Measurements from ENCODE around the gene NR6A1. TPM values are rescaled to one million over a fixed set of nuclear protein-coding genes. Genes with fewer than 3 reads are reported as not detected.

Gene NR6A1
- total RNA-seq, 1 experiment from 2014 or later, result 0.91 TPM

DNA sequence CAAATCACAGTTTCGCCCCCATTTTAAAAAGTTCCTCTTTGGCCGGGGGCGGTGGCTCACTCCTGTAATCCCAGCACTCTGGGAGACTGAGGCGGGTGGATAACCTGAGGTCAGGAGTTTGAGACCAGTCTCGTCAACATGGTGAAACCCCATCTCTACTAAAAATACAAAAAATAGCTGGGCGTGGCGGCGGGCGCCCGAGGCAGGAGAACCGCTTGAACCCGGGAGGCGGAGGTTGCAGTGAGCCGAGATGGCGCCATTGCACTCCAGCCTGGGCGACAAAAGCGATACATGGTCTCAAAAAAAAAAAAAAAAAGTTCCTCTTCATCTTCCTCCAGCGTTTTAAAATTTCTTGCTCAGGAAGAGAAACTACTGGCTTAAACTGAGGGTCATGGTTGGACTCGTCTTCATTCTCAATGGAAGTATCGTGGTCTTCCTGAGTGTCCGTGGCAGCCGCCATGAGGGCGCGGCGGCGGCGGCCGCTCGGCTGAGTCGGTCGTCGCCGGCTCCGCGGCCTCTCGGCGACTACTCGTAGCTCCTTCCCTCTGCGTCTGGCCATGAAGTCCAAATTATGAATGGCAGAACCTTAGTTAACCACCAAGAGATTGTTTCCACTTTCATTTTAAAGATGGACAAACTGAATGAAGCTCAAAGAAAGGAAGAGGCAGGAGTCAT, 171.9 kb downstream of the NR6A1 start:
- no TSS peak for BruUV-seq (replicated peaks)
- DNase-seq (ENCODE audit: unreplicated experiment), result no peak
- ChIA-PET CTCF (interaction anchor here (0.9 to 2.5 kb wide), 2 partner anchors 18 to 113 kb away, joined by 4 to 9 read pairs; no protein-coding TSS in a partner anchor), POLR2A (interaction anchor here (1.8 kb wide), 1 partner anchor 48 kb away, joined by 5 read pairs; no protein-coding TSS in a partner anchor)
- peaks cover 14% of the 10 kb centered on the region for H3K4me1 Mint-ChIP-seq (ENCODE audit: insufficient read depth, unreplicated experiment)
- H3K27me3 Mint-ChIP-seq (ENCODE audit: insufficient read depth, unreplicated experiment), result no peaks in the 10 kb centered on the region
- no peak overlapping the region for H3K27ac Mint-ChIP-seq (ENCODE audit: low read depth, unreplicated experiment)
- no peak overlapping the region for H3K4me3 Mint-ChIP-seq (ENCODE audit: unreplicated experiment)
- intact Hi-C loops (cut with micrococcal nuclease), result no loop called here
- no peaks in the 10 kb centered on the region for H3K9me3 Mint-ChIP-seq (ENCODE audit: unreplicated experiment)
- TF ChIP-seq, protein P1, sequence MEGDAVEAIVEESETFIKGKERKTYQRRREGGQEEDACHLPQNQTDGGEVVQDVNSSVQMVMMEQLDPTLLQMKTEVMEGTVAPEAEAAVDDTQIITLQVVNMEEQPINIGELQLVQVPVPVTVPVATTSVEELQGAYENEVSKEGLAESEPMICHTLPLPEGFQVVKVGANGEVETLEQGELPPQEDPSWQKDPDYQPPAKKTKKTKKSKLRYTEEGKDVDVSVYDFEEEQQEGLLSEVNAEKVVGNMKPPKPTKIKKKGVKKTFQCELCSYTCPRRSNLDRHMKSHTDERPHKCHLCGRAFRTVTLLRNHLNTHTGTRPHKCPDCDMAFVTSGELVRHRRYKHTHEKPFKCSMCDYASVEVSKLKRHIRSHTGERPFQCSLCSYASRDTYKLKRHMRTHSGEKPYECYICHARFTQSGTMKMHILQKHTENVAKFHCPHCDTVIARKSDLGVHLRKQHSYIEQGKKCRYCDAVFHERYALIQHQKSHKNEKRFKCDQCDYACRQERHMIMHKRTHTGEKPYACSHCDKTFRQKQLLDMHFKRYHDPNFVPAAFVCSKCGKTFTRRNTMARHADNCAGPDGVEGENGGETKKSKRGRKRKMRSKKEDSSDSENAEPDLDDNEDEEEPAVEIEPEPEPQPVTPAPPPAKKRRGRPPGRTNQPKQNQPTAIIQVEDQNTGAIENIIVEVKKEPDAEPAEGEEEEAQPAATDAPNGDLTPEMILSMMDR (IDR thresholded peaks at IDR 0.05; ENCODE audit: unreplicated experiment), result no peak
- no peaks in the 10 kb centered on the region for H3K36me3 Mint-ChIP-seq (ENCODE audit: insufficient read depth, unreplicated experiment)

- POLR2A ChIA-PET, result no interaction called here
- BruUV-seq (replicated peaks), result no TSS peak
Observed at GRCh38 chr9:124598048-124598447, 173.1 kb downstream of the NR6A1 start.

GRCh38 chr9:124596172-124596839, 174.8 kb downstream of the NR6A1 start:
- no peaks in the 10 kb centered on the region for H3K4me1 Mint-ChIP-seq (ENCODE audit: insufficient read depth, unreplicated experiment)
- no peaks in the 10 kb centered on the region for H3K36me3 Mint-ChIP-seq (ENCODE audit: insufficient read depth, unreplicated experiment)
- H3K4me3 Mint-ChIP-seq (ENCODE audit: unreplicated experiment), result no peak overlapping the region
- no peak overlapping the region for H3K27ac Mint-ChIP-seq (ENCODE audit: low read depth, unreplicated experiment)
- no peaks in the 10 kb centered on the region for H3K9me3 Mint-ChIP-seq (ENCODE audit: unreplicated experiment)
- intact Hi-C loops (cut with micrococcal nuclease), result no loop called here
- no peaks in the 10 kb centered on the region for H3K27me3 Mint-ChIP-seq (ENCODE audit: insufficient read depth, unreplicated experiment)
- ChIA-PET POLR2A (interaction anchor here (1.2 to 1.4 kb wide), 2 partner anchors 11 to 33 kb away, joined by 3 to 5 read pairs; no protein-coding TSS in a partner anchor), CTCF (interaction anchor here (1.5 to 3.6 kb wide), 4 partner anchors 18 to 175 kb away, joined by 4 to 18 read pairs (median 9); partner anchors contain the start of gene NR6A1)
- DNase-seq (ENCODE audit: unreplicated experiment), result no peak
- TF ChIP-seq, protein P1 (IDR thresholded peaks at IDR 0.05; ENCODE audit: unreplicated experiment), result no peak
- no TSS peak for BruUV-seq (replicated peaks)

More at GRCh38 chr9:124598048-124598447, 173.1 kb downstream of the NR6A1 start:
- Mint-ChIP-seq H3K27me3 (ENCODE audit: insufficient read depth, unreplicated experiment) (no peaks in the 10 kb centered on the region), H3K27ac (ENCODE audit: low read depth, unreplicated experiment) (no peak overlapping the region), H3K4me3 (ENCODE audit: unreplicated experiment) (no peak overlapping the region), H3K36me3 (ENCODE audit: insufficient read depth, unreplicated experiment) (no peaks in the 10 kb centered on the region), H3K4me1 (ENCODE audit: insufficient read depth, unreplicated experiment) (peaks cover 10% of the 10 kb centered on the region), H3K9me3 (ENCODE audit: unreplicated experiment) (no peaks in the 10 kb centered on the region)
- DNase-seq (ENCODE audit: unreplicated experiment), result no peak
- intact Hi-C loops (cut with micrococcal nuclease), result no loop called here
- CTCF ChIA-PET, result interaction anchor here (0.6 to 3.6 kb wide), 5 partner anchors 8 to 153 kb away, joined by 3 to 18 read pairs (median 5); no protein-coding TSS in a partner anchor
- TF ChIP-seq, protein P1 (IDR thresholded peaks at IDR 0.05; ENCODE audit: unreplicated experiment), result no peak

DNA sequence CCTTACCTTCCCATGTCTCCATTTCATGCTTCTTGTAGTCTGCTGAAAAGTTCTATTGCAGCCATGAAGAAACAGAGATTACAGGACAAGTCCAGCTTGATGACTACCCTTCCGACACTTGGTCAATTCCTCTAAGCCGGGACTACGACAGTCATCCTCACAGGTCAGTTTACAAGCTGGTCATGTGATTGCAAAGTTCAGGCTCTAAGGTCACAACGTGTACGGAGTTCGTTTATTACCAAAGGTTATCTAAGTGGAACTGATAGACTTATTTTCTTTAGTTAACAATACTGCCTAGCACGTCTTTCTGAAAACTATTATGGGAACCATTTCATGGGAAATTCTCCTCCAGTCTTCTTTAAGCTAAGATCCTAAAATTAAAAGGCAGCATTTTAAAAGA, 175.4 kb downstream of the NR6A1 start:
- intact Hi-C loops (cut with micrococcal nuclease), result no loop called here
- ChIA-PET POLR2A (interaction anchor here (0.6 kb wide), 1 partner anchor 1607 kb away, joined by 3 read pairs; no protein-coding TSS in a partner anchor), CTCF (interaction anchor here (1.1 to 3.6 kb wide), 3 partner anchors 22 to 175 kb away, joined by 3 to 18 read pairs (median 4); partner anchors contain the start of gene NR6A1)
- Mint-ChIP-seq H3K4me3 (ENCODE audit: unreplicated experiment) (no peak overlapping the region), H3K27me3 (ENCODE audit: insufficient read depth, unreplicated experiment) (no peaks in the 10 kb centered on the region), H3K36me3 (ENCODE audit: insufficient read depth, unreplicated experiment) (no peaks in the 10 kb centered on the region), H3K4me1 (ENCODE audit: insufficient read depth, unreplicated experiment) (no peaks in the 10 kb centered on the region), H3K9me3 (ENCODE audit: unreplicated experiment) (no peaks in the 10 kb centered on the region), H3K27ac (ENCODE audit: low read depth, unreplicated experiment) (no peak overlapping the region)
- no peak for DNase-seq (ENCODE audit: unreplicated experiment)
- TF ChIP-seq, protein P1 (IDR thresholded peaks at IDR 0.05; ENCODE audit: unreplicated experiment), result no peak
- no TSS peak for BruUV-seq (replicated peaks)
